Lower leg skin (tissue), 3 donors: ENCODE measurements around the gene MED27.

ENCODE experiments used
- CTCF ChIP-seq, 3 donors: fragments of 450-650 bp; IDR thresholded peaks; one replicate each; pipeline ENCODE4 v1.5.1; 2016; ENCODE audit warnings: antibody characterized with exemption in 3 of 3, mild to moderate bottlenecking in 3 of 3, moderate library complexity in 2 of 3
- POLR2A ChIP-seq, 2 donors: fragments of 450-650 bp; IDR thresholded peaks; one replicate each; pipeline ENCODE4 v1.6.1; 2016 to 2017; ENCODE audit warnings: antibody characterized with exemption in 2 of 2, mild to moderate bottlenecking in 1 of 2, moderate library complexity in 1 of 2

GRCh38 chr9:131847665-131848354 is 231.9 kb downstream of the MED27 start:
- no peak for TF ChIP-seq CTCF (IDR thresholded peaks at IDR 0.05)
- no peak for TF ChIP-seq POLR2A (IDR thresholded peaks at IDR 0.05)
